NCI-H1930 (cell line): Measurements from ENCODE around the gene RAPGEF4.
"Not testable (repeated sequence)": the region's sequence is repeated elsewhere in the genome, so short reads cannot be mapped to it uniquely, and the experiment has no call there.

Source experiments
- DNase-seq, 2 experiments: peaks; one replicate each; lab custom pipeline; 2025; lab: John Stamatoyannopoulos, UW

RAPGEF4 gene

GRCh38 chr2:173064151-173064805, 328.6 kb downstream of the RAPGEF4 start:
- DNase-seq = no peak

- no peak for DNase-seq
Observed at GRCh38 chr2:173066887-173067676, 331.4 kb downstream of the RAPGEF4 start.

- DNase-seq = no peak
Observed at GRCh38 chr2:173075056-173075780, 339.6 kb downstream of the RAPGEF4 start.

GRCh38 chr2:173075781-173076580, 340.3 kb downstream of the RAPGEF4 start, which contains the start of gene MAP3K20:
MAP3K20 (plus strand) TSS chr2:173075846; CDS start chr2:173091032, 15,186 bp downstream.
- peak; percentile 28 to 61 for DNase-seq

GRCh38 chr2:173076581-173077345, 341.1 kb downstream of the RAPGEF4 start:
- no peak for DNase-seq

GRCh38 chr2:173077506-173078177, 342.0 kb downstream of the RAPGEF4 start:
- DNase-seq = no peak

- no peak for DNase-seq
Observed at GRCh38 chr2:173079141-173079540, 343.5 kb downstream of the RAPGEF4 start.

GRCh38 chr2:173079973-173080860, 344.6 kb downstream of the RAPGEF4 start:
- no peak for DNase-seq

GRCh38 chr2:173086518-173087213, 351.0 kb downstream of the RAPGEF4 start:
- DNase-seq = no peak

GRCh38 chr2:173087214-173087581, 351.6 kb downstream of the RAPGEF4 start:
- DNase-seq = no peak

GRCh38 chr2:173087793-173088496, 352.3 kb downstream of the RAPGEF4 start:
- no peak for DNase-seq

GRCh38 chr2:173090276-173090877, 354.7 kb downstream of the RAPGEF4 start:
- no peak for DNase-seq

- DNase-seq = no peak
Observed at GRCh38 chr2:173090973-173091660, 355.5 kb downstream of the RAPGEF4 start.

- DNase-seq = no peak
Observed at GRCh38 chr2:173091910-173092309, 356.3 kb downstream of the RAPGEF4 start.

- no peak for DNase-seq
Observed at GRCh38 chr2:173092844-173093402, 357.3 kb downstream of the RAPGEF4 start.

GRCh38 chr2:173093617-173094016, 358.0 kb downstream of the RAPGEF4 start:
- not testable (repeated sequence) for DNase-seq

- no peak for DNase-seq
Observed at GRCh38 chr2:173094731-173095130, 359.1 kb downstream of the RAPGEF4 start.
